ENCODE measurements around the gene SPOP. TPM values are rescaled to one million over a fixed set of nuclear protein-coding genes. Genes with fewer than 3 reads are reported as not detected.

SPOP gene
- total RNA-seq, 1 experiment from 2014 or later, result 79.9 TPM

GRCh38 chr17:49637050-49637449, 40.8 kb downstream of the SPOP start:
- H3K9me3 Mint-ChIP-seq (ENCODE audit: low read depth, unreplicated experiment), result peaks cover 2% of the 10 kb centered on the region
- no peak for TF ChIP-seq CTCF (IDR thresholded peaks at IDR 0.05; ENCODE audit: unreplicated experiment)
- no peaks in the 10 kb centered on the region for H3K4me1 Mint-ChIP-seq (ENCODE audit: low read depth, unreplicated experiment)
- BruUV-seq (replicated peaks), result no TSS peak
- DNase-seq, result no peak
- H3K36me3 Mint-ChIP-seq (ENCODE audit: insufficient read depth, unreplicated experiment), result no peaks in the 10 kb centered on the region
- intact Hi-C loops (cut with micrococcal nuclease; ENCODE audit: unreplicated experiment), result no loop called here
- no peaks in the 10 kb centered on the region for H3K27me3 Mint-ChIP-seq (ENCODE audit: unreplicated experiment)
- H3K27ac Mint-ChIP-seq (ENCODE audit: unreplicated experiment), result no peak overlapping the region
- CTCF ChIA-PET, result interaction anchor here (1.0 to 1.5 kb wide), 2 partner anchors 10 to 30 kb away, joined by 3 to 5 read pairs; no protein-coding TSS in a partner anchor
- no peak overlapping the region for H3K4me3 Mint-ChIP-seq (ENCODE audit: low read depth, unreplicated experiment)

GRCh38 chr17:49635121-49635520, 42.8 kb downstream of the SPOP start:
- Mint-ChIP-seq H3K27ac (ENCODE audit: unreplicated experiment) (no peak overlapping the region), H3K9me3 (ENCODE audit: low read depth, unreplicated experiment) (no peaks in the 10 kb centered on the region), H3K36me3 (ENCODE audit: insufficient read depth, unreplicated experiment) (no peaks in the 10 kb centered on the region), H3K4me1 (ENCODE audit: low read depth, unreplicated experiment) (no peaks in the 10 kb centered on the region), H3K4me3 (ENCODE audit: low read depth, unreplicated experiment) (no peak overlapping the region), H3K27me3 (ENCODE audit: unreplicated experiment) (no peaks in the 10 kb centered on the region)
- TF ChIP-seq CTCF (IDR thresholded peaks at IDR 0.05; ENCODE audit: unreplicated experiment), result no peak
- no TSS peak for BruUV-seq (replicated peaks)
- intact Hi-C loops (cut with micrococcal nuclease; ENCODE audit: unreplicated experiment), result no loop called here
- CTCF ChIA-PET, result interaction anchor here (0.6 to 1.4 kb wide), 4 partner anchors 12 to 392 kb away, joined by 3 to 9 read pairs (median 4); no protein-coding TSS in a partner anchor
- no peak for DNase-seq

GRCh38 chr17:49634485-49634860, 43.4 kb downstream of the SPOP start:
- Mint-ChIP-seq H3K27me3 (ENCODE audit: unreplicated experiment) (no peaks in the 10 kb centered on the region), H3K27ac (ENCODE audit: unreplicated experiment) (no peak overlapping the region), H3K9me3 (ENCODE audit: low read depth, unreplicated experiment) (no peaks in the 10 kb centered on the region), H3K4me3 (ENCODE audit: low read depth, unreplicated experiment) (no peak overlapping the region), H3K4me1 (ENCODE audit: low read depth, unreplicated experiment) (no peaks in the 10 kb centered on the region), H3K36me3 (ENCODE audit: insufficient read depth, unreplicated experiment) (no peaks in the 10 kb centered on the region)
- intact Hi-C loops (cut with micrococcal nuclease; ENCODE audit: unreplicated experiment), result no loop called here
- no peak for TF ChIP-seq CTCF (IDR thresholded peaks at IDR 0.05; ENCODE audit: unreplicated experiment)
- CTCF ChIA-PET, result no interaction called here
- BruUV-seq (replicated peaks), result no TSS peak
- DNase-seq, result no peak

- Mint-ChIP-seq H3K27ac (ENCODE audit: unreplicated experiment) (no peak overlapping the region), H3K36me3 (ENCODE audit: insufficient read depth, unreplicated experiment) (no peaks in the 10 kb centered on the region), H3K4me1 (ENCODE audit: low read depth, unreplicated experiment) (no peaks in the 10 kb centered on the region), H3K27me3 (ENCODE audit: unreplicated experiment) (no peaks in the 10 kb centered on the region), H3K4me3 (ENCODE audit: low read depth, unreplicated experiment) (no peak overlapping the region), H3K9me3 (ENCODE audit: low read depth, unreplicated experiment) (no peaks in the 10 kb centered on the region)
- intact Hi-C loops (cut with micrococcal nuclease; ENCODE audit: unreplicated experiment), result no loop called here
- CTCF ChIA-PET, result no interaction called here
- TF ChIP-seq CTCF (IDR thresholded peaks at IDR 0.05; ENCODE audit: unreplicated experiment), result no peak
- DNase-seq, result no peak
- no TSS peak for BruUV-seq (replicated peaks)
These were observed 44.0 kb downstream of the SPOP start for GRCh38 chr17:49633762-49634484.
